CD4-positive, alpha-beta T cell treated with Interleukin-17A for 4 hours (primary cell): Measurements from ENCODE around the gene POM121.
"Not testable (repeated sequence)": the region's sequence is repeated elsewhere in the genome, so short reads cannot be mapped to it uniquely, and the experiment has no call there.

Experiments used
- DNase-seq: peaks from one replicate; pipeline ENCODE4 v3.0.0-alpha.2; 2020; ENCODE audit warnings: mixed read lengths

POM121 gene

DNA sequence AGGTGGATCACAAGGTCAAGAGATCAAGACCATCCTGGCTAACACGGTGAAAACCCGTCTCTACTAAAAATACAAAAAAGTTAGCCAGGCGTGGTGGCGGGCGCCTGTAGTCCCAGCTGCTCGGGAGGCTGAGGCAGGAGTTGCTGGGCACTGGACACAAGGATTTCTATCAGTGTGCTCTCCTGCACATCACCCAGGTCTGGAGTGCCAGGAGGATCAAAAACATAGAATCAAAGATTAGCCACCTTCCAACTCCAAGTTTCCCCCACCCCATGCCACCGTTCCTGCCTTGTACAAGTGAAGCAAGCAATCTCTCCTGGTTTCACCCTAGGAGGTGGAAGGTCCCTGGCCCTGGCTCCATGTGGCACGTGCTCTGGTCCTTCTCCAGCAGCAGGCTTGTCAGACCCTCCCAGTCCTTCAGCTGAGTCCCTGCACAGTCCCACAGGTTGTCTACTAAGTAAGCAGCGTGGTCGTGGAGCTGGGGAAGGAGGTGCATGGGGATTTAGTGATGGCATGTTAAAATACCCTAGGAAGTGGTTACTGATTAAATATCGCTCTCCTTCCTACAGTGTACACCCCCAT, 73.1 kb downstream of the POM121 start:
- not testable (repeated sequence) for DNase-seq
